SH-SY5Y (cell line): ENCODE measurements around the gene GLMP.

Experiments
- GATA2 ChIP-seq: IDR thresholded peaks from 2 replicates; pipeline ENCODE4 v1.6.1; 2011; ENCODE audit warnings: mild to moderate bottlenecking, low read depth, low read length
- GATA3 ChIP-seq: IDR thresholded peaks from 2 replicates; pipeline ENCODE4 v1.6.1; 2011; ENCODE audit warnings: low read depth, mild to moderate bottlenecking, low read length, moderate library complexity

GRCh38 chr1:156308078-156308477 lies 12.6 kb upstream of the GLMP start:
- TF ChIP-seq GATA2: no peak
- no peak for TF ChIP-seq GATA3
